Stimulated activated CD8-positive, alpha-beta memory T cell treated with anti-CD3 and anti-CD28 coated beads, Interleukin-4, amount 100 ng/mL, for 24 hours (primary cell): Measurements from ENCODE around the gene TBC1D21.
"Not testable (repeated sequence)": the region's sequence is repeated elsewhere in the genome, so short reads cannot be mapped to it uniquely, and the experiment has no call there.

Source experiments
- DNase-seq: peaks from one replicate; pipeline ENCODE4 v3.0.0-alpha.2; 2020; ENCODE audit warnings: low read depth

Gene TBC1D21

GRCh38 chr15:73930371-73930770 is 57.0 kb downstream of the TBC1D21 start:
- DNase-seq: no peak

DNA sequence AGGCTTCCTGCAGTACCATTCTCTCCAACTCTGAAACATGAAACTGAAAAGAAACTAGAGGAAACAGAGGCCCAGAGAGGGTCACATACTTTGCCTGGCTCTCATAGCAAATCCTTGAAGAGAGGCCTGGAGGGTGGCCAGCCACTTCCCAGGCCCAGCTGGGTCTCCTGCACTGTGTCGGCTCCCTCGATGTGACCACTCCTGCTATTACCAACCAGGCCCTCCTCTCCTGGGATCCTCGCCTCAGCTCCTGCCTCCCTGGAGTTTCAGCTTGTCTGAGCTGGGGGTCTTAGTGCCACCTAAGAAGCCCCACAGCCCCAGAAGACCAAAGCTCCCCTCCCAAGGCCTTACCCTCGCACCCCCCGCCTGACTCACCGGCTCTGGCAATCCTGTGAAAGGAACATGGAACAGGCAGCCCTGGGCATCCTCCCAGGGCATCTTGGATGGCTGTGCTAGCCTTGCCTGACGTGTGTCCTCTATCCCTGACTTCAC is 57.5 kb downstream of the TBC1D21 start:
- DNase-seq: no peak

DNA sequence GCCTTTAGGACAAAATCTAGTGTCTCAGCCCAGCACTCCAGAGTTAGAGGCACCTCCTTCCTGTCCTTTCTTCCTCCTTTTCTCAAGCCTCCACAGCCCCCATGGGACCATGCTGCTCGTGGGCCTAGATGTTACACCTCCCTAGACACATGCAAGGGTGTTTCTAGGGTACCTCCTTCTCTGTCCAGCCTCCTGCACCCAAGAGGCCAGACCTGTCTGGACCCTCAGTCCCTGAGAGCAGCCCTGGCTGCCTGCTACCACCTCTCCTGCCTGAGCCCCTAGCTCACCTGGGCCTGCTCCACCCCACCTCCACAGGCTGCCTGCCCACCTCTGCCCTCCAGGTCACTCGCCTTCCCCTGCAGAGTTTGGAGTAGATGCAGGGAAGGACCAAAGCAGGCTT is 58.1 kb downstream of the TBC1D21 start:
- no peak for DNase-seq

DNA sequence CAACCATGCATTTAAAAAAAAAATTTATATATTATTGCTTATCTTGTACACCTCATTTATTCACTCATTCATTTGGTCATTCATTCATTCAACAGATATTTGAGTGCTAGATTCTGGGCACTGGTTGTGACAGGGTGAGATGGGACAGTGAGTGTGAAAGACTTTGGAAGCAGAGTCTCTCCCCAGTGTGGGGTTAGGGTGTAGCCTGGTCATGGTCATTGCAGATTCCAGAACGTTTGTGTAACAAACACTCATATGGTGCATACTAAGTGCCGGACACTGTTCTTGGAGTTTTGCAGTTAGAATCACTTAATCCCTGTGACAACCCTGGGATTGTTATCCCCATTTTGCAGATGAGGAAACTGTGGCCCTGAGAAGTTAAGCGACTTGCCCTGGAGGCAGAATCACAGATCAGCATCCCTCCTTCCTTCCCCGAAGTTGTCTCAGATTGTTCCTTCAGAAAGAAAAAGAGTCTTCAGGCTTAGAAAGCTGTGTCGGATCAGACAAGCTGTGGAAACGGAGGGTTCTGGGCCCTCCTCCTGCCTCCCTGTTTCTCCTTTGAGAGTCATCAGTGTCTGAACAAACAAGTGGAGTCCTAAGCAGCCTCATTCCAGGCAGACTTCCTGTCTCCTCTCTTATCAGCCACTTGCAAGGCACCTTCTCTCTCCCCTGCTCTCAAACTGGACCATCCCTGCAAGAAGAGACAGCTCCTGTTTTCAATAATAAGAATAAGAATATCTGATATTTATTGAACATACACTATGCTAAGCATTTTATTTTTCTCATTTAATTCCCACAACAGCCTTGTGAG is 59.2 kb downstream of the TBC1D21 start:
- DNase-seq: no peak

DNA sequence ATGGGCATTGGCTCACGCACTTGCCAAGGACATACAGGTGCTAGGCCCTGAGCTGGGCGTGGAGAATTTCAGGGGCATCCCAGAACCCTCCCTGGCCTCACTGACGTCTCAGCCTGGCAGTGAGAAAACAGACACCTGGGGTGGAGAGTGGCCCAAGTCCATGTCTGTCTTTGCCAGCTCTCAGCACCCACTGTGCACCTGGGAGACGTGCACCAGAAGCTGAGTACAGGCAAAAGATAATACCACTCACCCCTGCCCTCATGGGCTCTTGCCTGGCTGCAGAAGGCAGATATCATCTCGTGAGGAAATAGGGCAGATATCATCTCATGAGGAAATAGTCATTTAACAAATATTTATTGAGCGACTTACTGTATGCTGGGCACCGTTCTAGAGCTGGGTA is 60.9 kb downstream of the TBC1D21 start:
- DNase-seq: no peak

GRCh38 chr15:73935547-73935946 is 62.2 kb downstream of the TBC1D21 start:
- no peak for DNase-seq

DNA sequence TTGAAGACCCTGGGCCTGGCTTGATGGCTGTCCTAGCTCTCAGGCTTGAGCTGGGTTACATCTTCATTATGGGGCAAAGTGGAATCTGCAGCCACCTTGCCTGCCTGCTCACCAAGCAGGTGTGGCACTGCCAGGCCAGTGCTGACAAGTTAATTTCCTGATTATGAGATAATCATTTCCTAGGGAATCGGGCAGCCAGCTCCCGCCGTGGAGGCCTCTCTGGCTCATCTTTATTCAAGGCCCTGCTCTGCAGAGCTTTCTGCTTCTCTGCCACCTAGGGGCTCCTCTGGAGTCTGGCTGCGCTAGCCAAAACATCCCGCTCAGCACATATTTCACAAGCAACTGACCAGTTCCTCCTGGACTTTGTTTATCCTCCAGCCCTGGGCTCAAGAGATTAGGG is 62.8 kb downstream of the TBC1D21 start:
- DNase-seq: no peak

DNA sequence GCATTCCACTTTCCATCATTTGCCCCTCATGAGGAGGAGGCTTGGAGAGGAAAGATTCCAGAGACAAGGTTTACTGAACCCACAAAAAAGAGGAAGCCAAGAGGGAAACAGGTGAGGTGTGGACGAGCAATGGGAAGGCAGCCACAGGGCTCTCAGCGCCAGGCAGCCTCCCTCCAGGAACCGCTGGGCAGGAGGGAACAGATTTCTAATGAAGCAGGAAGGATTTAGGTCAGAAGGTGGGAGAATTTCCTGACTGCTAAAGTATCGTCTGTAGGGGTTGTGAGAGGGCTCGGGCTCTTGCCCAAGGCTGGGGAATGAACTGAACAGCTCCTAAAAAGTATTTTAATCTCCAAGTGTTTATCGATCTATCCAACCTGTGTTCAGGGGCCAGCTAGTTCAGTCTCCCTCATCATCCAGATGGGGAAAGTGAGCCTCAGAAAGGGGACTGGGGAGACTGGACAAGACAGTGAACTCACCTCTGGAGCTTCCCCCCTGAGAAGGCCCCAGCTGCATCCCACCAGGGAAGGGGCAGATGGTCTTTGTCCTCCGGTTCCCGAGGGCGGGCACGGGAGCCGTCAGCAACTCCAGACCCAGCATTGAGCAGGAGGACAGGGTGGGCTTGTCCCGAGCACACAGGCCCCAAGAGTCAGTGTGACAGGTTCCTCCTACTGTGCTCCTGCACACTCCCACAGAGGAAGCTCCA is 63.4 kb downstream of the TBC1D21 start:
- DNase-seq: no peak

- DNase-seq: no peak
These were observed 63.9 kb downstream of the TBC1D21 start for GRCh38 chr15:73937296-73937695.

GRCh38 chr15:73937726-73938125 is 64.4 kb downstream of the TBC1D21 start:
- no peak for DNase-seq

DNA sequence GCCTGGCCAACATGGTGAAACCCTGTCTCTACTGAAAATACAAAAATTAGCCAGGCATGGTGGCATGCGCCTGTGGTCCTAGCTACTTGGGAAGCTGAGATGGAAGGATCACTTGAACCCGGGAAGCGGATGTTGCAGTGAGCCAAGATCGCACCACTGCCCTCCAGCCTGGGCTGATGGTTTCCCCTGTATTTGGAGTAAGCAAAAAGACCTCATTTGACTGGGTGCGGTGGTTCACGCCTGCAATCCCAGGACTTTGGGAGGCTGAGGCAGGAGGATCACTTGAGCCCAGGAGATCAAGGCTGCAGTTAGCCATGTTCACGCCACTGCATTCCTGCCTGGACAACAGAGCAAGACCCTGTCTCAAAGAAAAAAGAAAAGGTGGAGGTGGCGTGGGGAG is 65.2 kb downstream of the TBC1D21 start:
- DNase-seq: not testable (repeated sequence)
